K562 (cell line): ENCODE results near the gene BCL2L13. TPM values are rescaled to one million over a fixed set of nuclear protein-coding genes. Genes with fewer than 3 reads are reported as not detected.

ENCODE experiments used
- ATAC-seq: fragments of 200-7000 bp; cut with Tn5 transposase; 3 replicates; pipeline ENCODE4 v1.9.1; 2020; ENCODE audit warnings: moderate library complexity
- BruUV-seq: library from RNA; stranded (reverse); fragments of 400-500 nt; replicated peaks from 2 replicates; lab custom pipeline; 2021; lab: Mats Ljungman, UMichigan
- CTCF ChIA-PET: fragments of 300-600 bp; formaldehyde crosslinking; extraction: SDS; loops from one replicate; lab custom pipeline; 2021; ENCODE audit warnings: low intra/inter-chr PET ratio; lab: Yijun Ruan, JAX
- POLR2A ChIA-PET: fragments of 300-600, 350-650 bp; sonication (Branson Sonifier 250); formaldehyde crosslinking; extraction: SDS; loops from one replicate; lab custom pipeline; 2021; ENCODE audit warnings: antibody characterized with exemption, inconsistent platforms; lab: Yijun Ruan, JAX
- DNase-seq, 4 experiments: peaks; one replicate each; pipeline versions ENCODE4 v3.0.0 to v3.0.0-alpha.2; 2011 to 2018; ENCODE audit warnings: low spot score in 3 of 4, mixed read lengths in 3 of 4; ENCODE audit errors: extremely low read depth in 1 of 4
- FAIRE-seq: peaks from 2 replicates; lab custom pipeline; 2011; peaks lifted over from hg19 to GRCh38; lab: Jason Lieb, UNC
- H2AFZ ChIP-seq: 2 replicates; pipeline ENCODE4 v1.6.0; 2011; ENCODE audit warnings: low read depth, low read length, control low read depth, inconsistent platforms
- H3K27ac ChIP-seq: fragments of 200-600 bp; 3 replicates; pipeline ENCODE4 v1.8.0; 2011; ENCODE audit warnings: low read depth, mild to moderate bottlenecking, control low read depth, inconsistent platforms, low read length, moderate library complexity, mixed read lengths; ENCODE audit errors: extremely low read depth
- H3K27me3 ChIP-seq, 2 experiments: fragments of 300-600 bp in 1 of 2; 2 replicates in 1 of 2; 3 replicates in 1 of 2; pipeline versions ENCODE4 v1.6.0 to v1.8.0; 2011; ENCODE audit warnings: inconsistent platforms in 2 of 2, low read length in 2 of 2, mild to moderate bottlenecking in 1 of 2, mixed read lengths in 1 of 2, moderate library complexity in 1 of 2; ENCODE audit not compliant: control insufficient read depth in 2 of 2, insufficient read depth in 2 of 2
- H3K36me3 ChIP-seq: fragments of 300-600 bp; 3 replicates; pipeline ENCODE4 v1.8.0; 2011; ENCODE audit warnings: mild to moderate bottlenecking, low read length, inconsistent platforms; ENCODE audit not compliant: control insufficient read depth, insufficient read depth
- H3K4me1 ChIP-seq, 2 experiments: fragments of 200-600 bp in 1 of 2; replicated peaks in 1 of 2; 2 replicates in 1 of 2; 3 replicates in 1 of 2; pipeline versions ENCODE4 v1.5.1 to v1.8.0; 2011; ENCODE audit warnings: inconsistent platforms in 2 of 2, low read length in 2 of 2, mild to moderate bottlenecking in 1 of 2, mixed read lengths in 1 of 2, moderate library complexity in 1 of 2; ENCODE audit not compliant: control insufficient read depth in 2 of 2, insufficient read depth in 2 of 2
- H3K4me2 ChIP-seq: 2 replicates; pipeline ENCODE4 v1.6.1; 2011; ENCODE audit warnings: low read length, control low read depth, inconsistent platforms, mixed read lengths; ENCODE audit not compliant: insufficient read depth
- H3K4me3 ChIP-seq: fragments of 200-600 bp; sonication (generic), shearing (Covaris generic); 2 replicates; pipeline ENCODE4 v1.5.1; 2016; ENCODE audit warnings: control low read depth, inconsistent platforms
- H3K79me2 ChIP-seq: fragments of 200-600 bp; 3 replicates; pipeline ENCODE4 v1.8.0; 2011; ENCODE audit warnings: low read length, inconsistent platforms; ENCODE audit not compliant: control insufficient read depth, insufficient read depth
- H3K9ac ChIP-seq, 2 experiments: 2 replicates each; pipeline versions ENCODE4 v1.6.0 to v1.6.1; 2011; ENCODE audit warnings: low read depth in 2 of 2, low read length in 2 of 2, control low read depth in 1 of 2, inconsistent platforms in 1 of 2, mild to moderate bottlenecking in 1 of 2, mixed read lengths in 1 of 2; ENCODE audit not compliant: insufficient read depth in 1 of 2
- H3K9me1 ChIP-seq: one replicate; pipeline ENCODE4 v1.6.0; 2011; ENCODE audit warnings: inconsistent platforms, mild to moderate bottlenecking, low read length, moderate library complexity; ENCODE audit not compliant: control insufficient read depth, insufficient read depth
- H3K9me3 ChIP-seq: replicated peaks from 2 replicates; pipeline ENCODE4 v1.5.1; 2011; ENCODE audit warnings: low read depth, low read length, inconsistent platforms; ENCODE audit not compliant: control insufficient read depth, insufficient read depth
- H4K20me1 ChIP-seq: replicated peaks from 2 replicates; pipeline ENCODE4 v1.6.1; 2011; ENCODE audit warnings: low read length, inconsistent platforms, mixed read lengths; ENCODE audit not compliant: control insufficient read depth, insufficient read depth
- ARNT ChIP-seq, 2 experiments: fragments of 450-650 bp; IDR thresholded peaks; 2 replicates each; pipeline ENCODE4 v1.6.1; 2016; ENCODE audit warnings: mild to moderate bottlenecking in 1 of 2
- CHD4 ChIP-seq: fragments of 200-600 bp; sonication (generic); IDR thresholded peaks from 3 replicates; pipeline ENCODE4 v1.6.1; 2012; ENCODE audit warnings: low read depth, mild to moderate bottlenecking, mixed read lengths, low read length, inconsistent platforms; ENCODE audit not compliant: insufficient read depth, insufficient replicate concordance, poor library complexity, severe bottlenecking
- FOXM1 ChIP-seq, 2 experiments: fragments of 450-650 bp in 1 of 2; sonication (generic) in 1 of 2; formaldehyde crosslinking in 1 of 2; IDR thresholded peaks; 2 replicates each; pipeline versions ENCODE4 v1.6.1 to v1.9.0; 2017 to 2022; ENCODE audit warnings: low read depth in 2 of 2, mild to moderate bottlenecking in 2 of 2, missing genetic modification reagents in 1 of 2, moderate library complexity in 1 of 2
- HOMEZ ChIP-seq: fragments of 250-450 bp; sonication (Bioruptor Pico); IDR thresholded peaks from 2 replicates; pipeline ENCODE4 v1.4.0; 2020; ENCODE audit warnings: mild to moderate bottlenecking, moderate library complexity
- KDM1A ChIP-seq, 2 experiments: fragments of 450-650 bp; IDR thresholded peaks; 2 replicates each; pipeline ENCODE4 v1.6.1; 2016; ENCODE audit warnings: mild to moderate bottlenecking in 2 of 2
- NCOA2 ChIP-seq, 2 experiments: fragments of 450-650 bp; IDR thresholded peaks; 2 replicates each; pipeline ENCODE4 v1.6.1; 2018; ENCODE audit warnings: mild to moderate bottlenecking in 2 of 2, moderate library complexity in 1 of 2; ENCODE audit not compliant: partially characterized antibody in 2 of 2
- ZBTB7A ChIP-seq: IDR thresholded peaks from 2 replicates; pipeline ENCODE4 v1.6.1; 2011; ENCODE audit warnings: low read depth, mild to moderate bottlenecking, low read length, moderate library complexity, borderline replicate concordance; ENCODE audit not compliant: control insufficient read depth
- WGBS: fragments of 100-300 bp; shearing (Covaris generic); methylation state at CpG from one replicate; pipeline ENCODE4 v1.1.6; 2016; ENCODE audit warnings: low coverage, mixed read lengths; ENCODE audit not compliant: insufficient coverage; ENCODE audit errors: missing lambda C conversion rate; 5-methylcytosine and 5-hydroxymethylcytosine counted together
- in situ Hi-C: fragments of 300-500 bp; cut with MboI; formaldehyde crosslinking; loops from 4 replicates; pipeline ENCODE4 v1.15.0; 2018; ENCODE audit warnings: inconsistent platforms, mixed read lengths
- intact Hi-C: fragments of 100-400 bp; cut with micrococcal nuclease; formaldehyde crosslinking; loops from 2 replicates; pipeline ENCODE4 v1.14.2; 2022
- polyA plus RNA-seq, 8 experiments: library from polyadenylated mRNA; depleted of rRNA in 4 of 8; stranded (reverse) in 5 of 8; unstranded in 3 of 8; fragments of >200 nt; fragmentation: Nextera tagmentation in 2 of 8; fragmentation: Illumina TruSeq in 1 of 8; extraction: Ambion mirVana in 2 of 8; extraction: Trizol in 1 of 8; gene quantifications; 2 replicates each; pipeline versions ENCODE4 v1.2.1 to v1.2.3, GENCODE V29; 2011 to 2014; ENCODE audit warnings: inconsistent platforms in 1 of 8, missing spikeins in 1 of 8
- total RNA-seq, 7 experiments: library from RNA; depleted of rRNA in 6 of 7; stranded (reverse); fragments of >200 nt in 6 of 7; fragmentation: Illumina TruSeq in 2 of 7; extraction: Trizol in 2 of 7; gene quantifications; 2 replicates each; pipeline versions ENCODE4 v1.2.1 to v1.2.3, GENCODE V29; 2011 to 2021; ENCODE audit warnings: low replicate concordance in 1 of 7

Gene BCL2L13
- total and polyA plus RNA-seq, 9 of the 15 experiments (the other 6 are each of a cell fraction or from before 2014, with no cell fraction given): 41.5 to 63.4 (median 56.5) TPM

GRCh38 chr22:17612057-17612456 is 26.5 kb upstream of the BCL2L13 start:
- H3K79me2 ChIP-seq: peaks cover 9% of the 10 kb centered on the region; the same call in 1 of the 3 replicates
- no peak overlapping the region for H3K9ac ChIP-seq
- ATAC-seq: no peak
- no peak overlapping the region for H2AFZ ChIP-seq
- no peaks in the 10 kb centered on the region for H3K9me3 ChIP-seq
- H3K27me3 ChIP-seq: no peaks in the 10 kb centered on the region
- POLR2A ChIA-PET: interaction anchor here (1.5 to 1.8 kb wide), 2 partner anchors 9 to 10 kb away, joined by 4 to 8 read pairs; no protein-coding TSS in a partner anchor
- TF ChIP-seq FOXM1 (IDR thresholded peaks at IDR 0.05; ENCODE audit: low read depth) (no peak), FOXM1 (CRISPR knock-in tag; IDR thresholded peaks at IDR 0.05; ENCODE audit: low read depth) (no peak), HOMEZ (CRISPR knock-in tag) (no peak), ARNT (IDR thresholded peaks at IDR 0.05) (no peak), KDM1A (IDR thresholded peaks at IDR 0.05) (no peak), NCOA2 (IDR thresholded peaks at IDR 0.05; ENCODE audit: partially characterized antibody in 2 of 2) (no peak), CHD4 (no peak), ZBTB7A (no peak)
- TF ChIP-seq, all 486 proteins: peak for 0
- no peaks in the 10 kb centered on the region for H3K9me1 ChIP-seq
- FAIRE-seq (no peak), DNase-seq (no peak)
- in situ Hi-C loops (no loop called here), intact Hi-C loops (no loop called here)
- WGBS: 59% methylated on average over 3 of the region's 3 CpGs
- no peaks in the 10 kb centered on the region for H4K20me1 ChIP-seq
- no TSS peak for BruUV-seq
- H3K4me1 ChIP-seq: no peaks in the 10 kb centered on the region
- H3K27ac ChIP-seq: no peak overlapping the region
- no peak overlapping the region for H3K4me2 ChIP-seq
- H3K36me3 ChIP-seq: peaks cover 70% of the 10 kb centered on the region
- CTCF ChIA-PET: no interaction called here
- H3K4me3 ChIP-seq: no peak overlapping the region
